H1 (cell line): Measurements from ENCODE around the gene DPP4. TPM values are rescaled to one million over a fixed set of nuclear protein-coding genes. Genes with fewer than 3 reads are reported as not detected.

Source experiments
- CTCF ChIA-PET: fragments of 300-600 bp; sonication (Branson Sonifier 250); formaldehyde crosslinking; loops from one replicate; lab custom pipeline; 2021; ENCODE audit not compliant: partially characterized antibody; lab: Charles Lee
- POLR2A ChIA-PET: fragments of 300-600 bp; sonication (Branson Sonifier 250); formaldehyde crosslinking; loops from one replicate; lab custom pipeline; 2021; ENCODE audit warnings: inconsistent platforms; ENCODE audit not compliant: partially characterized antibody; lab: Charles Lee
- DNase-seq, 2 experiments: peaks; one replicate each; pipeline versions ENCODE4 v3.0.0 to v3.0.0-alpha.2; 2010 to 2022; ENCODE audit warnings: low spot score in 2 of 2, low read depth in 1 of 2, mixed read lengths in 1 of 2
- FAIRE-seq: peaks from 2 replicates; lab custom pipeline; 2011; peaks lifted over from hg19 to GRCh38; lab: Jason Lieb, UNC
- H2AFZ ChIP-seq: 2 replicates; pipeline ENCODE4 v1.8.1; 2012; ENCODE audit warnings: low read length, inconsistent platforms
- H2AK5ac ChIP-seq: 2 replicates; pipeline ENCODE4 v1.6.1; 2013; ENCODE audit warnings: low read depth, low read length
- H2BK120ac ChIP-seq: replicated peaks from 2 replicates; pipeline ENCODE3; 2013; ENCODE audit warnings: low read depth, low read length, inconsistent platforms
- H2BK12ac ChIP-seq: 2 replicates; pipeline ENCODE4 v1.6.1; 2013; ENCODE audit warnings: low read depth, low read length
- H2BK15ac ChIP-seq: 2 replicates; pipeline ENCODE4 v1.6.1; 2013; ENCODE audit warnings: low read length
- H2BK20ac ChIP-seq: 2 replicates; pipeline ENCODE4 v1.6.1; 2013; ENCODE audit warnings: low read length
- H2BK5ac ChIP-seq: 2 replicates; pipeline ENCODE4 v1.6.1; 2013; ENCODE audit warnings: low read depth, low read length
- H3K14ac ChIP-seq: 2 replicates; pipeline ENCODE4 v1.6.1; 2013; ENCODE audit warnings: inconsistent platforms; ENCODE audit not compliant: insufficient read length
- H3K18ac ChIP-seq: 2 replicates; pipeline ENCODE4 v1.6.1; 2013; ENCODE audit warnings: low read length; ENCODE audit errors: extremely low read depth
- H3K23ac ChIP-seq: 2 replicates; pipeline ENCODE4 v1.6.1; 2013; ENCODE audit warnings: inconsistent platforms; ENCODE audit not compliant: insufficient read length
- H3K23me2 ChIP-seq: 2 replicates; pipeline ENCODE4 v1.6.1; 2013; ENCODE audit warnings: low read depth, low read length
- H3K27ac ChIP-seq: 2 replicates; pipeline ENCODE4 v1.6.1; 2011; ENCODE audit warnings: low read depth, low read length, inconsistent platforms
- H3K27me3 ChIP-seq, 4 experiments: replicated peaks in 1 of 4; 1 replicate in 1 of 4; 2 replicates in 3 of 4; pipeline versions ENCODE4 v1.6.1 to v1.8.1; 2011 to 2013; ENCODE audit warnings: low read length in 3 of 4, mild to moderate bottlenecking in 3 of 4, inconsistent platforms in 2 of 4, mixed read lengths in 2 of 4, moderate library complexity in 1 of 4; ENCODE audit not compliant: control insufficient read depth in 3 of 4, insufficient read depth in 3 of 4; ENCODE audit errors: extremely low read depth in 1 of 4
- H3K36me3 ChIP-seq, 4 experiments: 2 replicates each; pipeline versions ENCODE4 v1.6.1 to v1.8.1; 2011 to 2013; ENCODE audit warnings: mild to moderate bottlenecking in 4 of 4, low read length in 3 of 4, moderate library complexity in 2 of 4, control low read depth in 1 of 4, inconsistent platforms in 1 of 4; ENCODE audit not compliant: insufficient read depth in 4 of 4, control insufficient read depth in 2 of 4
- H3K4ac ChIP-seq: replicated peaks from 2 replicates; pipeline ENCODE3; 2013; ENCODE audit warnings: low read length, low read depth, mixed read lengths, inconsistent platforms; ENCODE audit not compliant: insufficient read length
- H3K4me1 ChIP-seq, 4 experiments: replicated peaks in 1 of 4; 1 replicate in 1 of 4; 2 replicates in 3 of 4; pipeline versions ENCODE4 v1.6.1 to v1.8.1; 2011 to 2013; ENCODE audit warnings: low read length in 3 of 4, inconsistent platforms in 2 of 4, mixed read lengths in 1 of 4; ENCODE audit not compliant: insufficient read depth in 4 of 4, control insufficient read depth in 3 of 4
- H3K4me2 ChIP-seq, 2 experiments: 2 replicates each; pipeline versions ENCODE4 v1.6.1 to v1.8.1; 2011 to 2013; ENCODE audit warnings: low read depth in 2 of 2, low read length in 2 of 2, control low read depth in 1 of 2, inconsistent platforms in 1 of 2, mild to moderate bottlenecking in 1 of 2; ENCODE audit not compliant: insufficient read depth in 1 of 2
- H3K4me3 ChIP-seq, 4 experiments: fragments of 200-600, 300-600 bp in 1 of 4; sonication (generic), shearing (Covaris generic), sonication (Bioruptor Twin) in 1 of 4; 2 replicates each; pipeline versions ENCODE4 v1.5.1 to v1.8.1; 2011 to 2016; ENCODE audit warnings: low read length in 4 of 4, low read depth in 3 of 4, control low read depth in 2 of 4, inconsistent platforms in 2 of 4, mild to moderate bottlenecking in 2 of 4, mixed read lengths in 1 of 4, moderate library complexity in 1 of 4; ENCODE audit not compliant: insufficient read depth in 2 of 4; ENCODE audit errors: extremely low read depth in 1 of 4
- H3K56ac ChIP-seq: replicated peaks from 2 replicates; pipeline ENCODE3; 2013; ENCODE audit warnings: low read depth, mild to moderate bottlenecking, mixed read lengths, low read length, inconsistent platforms; ENCODE audit not compliant: insufficient read length
- H3K79me1 ChIP-seq: 2 replicates; pipeline ENCODE4 v1.6.1; 2013; ENCODE audit warnings: low read depth, low read length, control low read depth
- H3K79me2 ChIP-seq, 2 experiments: 2 replicates each; pipeline versions ENCODE4 v1.6.1 to v1.8.1; 2012 to 2013; ENCODE audit warnings: low read length in 2 of 2, mild to moderate bottlenecking in 2 of 2, inconsistent platforms in 1 of 2; ENCODE audit not compliant: insufficient read depth in 2 of 2, control insufficient read depth in 1 of 2
- H3K9ac ChIP-seq, 4 experiments: replicated peaks in 1 of 4; 1 replicate in 1 of 4; 2 replicates in 3 of 4; pipeline versions ENCODE4 v1.6.1 to v1.8.1; 2011 to 2013; ENCODE audit warnings: low read depth in 3 of 4, low read length in 3 of 4, control low read depth in 2 of 4, mild to moderate bottlenecking in 2 of 4, moderate library complexity in 2 of 4, inconsistent platforms in 1 of 4; ENCODE audit errors: extremely low read depth in 1 of 4
- H3K9me3 ChIP-seq, 2 experiments: 2 replicates each; pipeline versions ENCODE4 v1.6.1 to v1.8.1; 2012 to 2013; ENCODE audit warnings: mild to moderate bottlenecking in 2 of 2, moderate library complexity in 2 of 2, control low read depth in 1 of 2, inconsistent platforms in 1 of 2, low read depth in 1 of 2, low read length in 1 of 2, mixed read lengths in 1 of 2; ENCODE audit not compliant: insufficient read depth in 2 of 2
- H4K20me1 ChIP-seq, 2 experiments: replicated peaks in 1 of 2; 2 replicates each; pipeline versions ENCODE3 to v1.8.1; 2011 to 2013; ENCODE audit warnings: inconsistent platforms in 2 of 2, low read length in 2 of 2, mild to moderate bottlenecking in 1 of 2; ENCODE audit not compliant: insufficient read depth in 2 of 2, control insufficient read depth in 1 of 2
- H4K5ac ChIP-seq: 2 replicates; pipeline ENCODE4 v1.6.1; 2013; ENCODE audit warnings: low read length, low read depth, mixed read lengths, inconsistent platforms; ENCODE audit not compliant: insufficient read length
- H4K8ac ChIP-seq: 2 replicates; pipeline ENCODE4 v1.8.0; 2013; ENCODE audit warnings: mild to moderate bottlenecking, moderate library complexity, low read length, inconsistent platforms; ENCODE audit not compliant: insufficient read depth; ENCODE audit errors: extremely low read depth
- H4K91ac ChIP-seq: replicated peaks from 2 replicates; pipeline ENCODE3; 2013; ENCODE audit warnings: low read length, mixed read lengths, inconsistent platforms; ENCODE audit not compliant: insufficient read length
- CBX8 ChIP-seq: fragments of 300-800, 300-1000 bp; sonication (generic); IDR thresholded peaks from 2 replicates; pipeline ENCODE4 v1.7.1; 2016; ENCODE audit warnings: low read depth, low read length, borderline replicate concordance
- CREB1 ChIP-seq: IDR thresholded peaks from 2 replicates; pipeline ENCODE4 v1.6.1; 2012; ENCODE audit warnings: inconsistent platforms
- GTF2F1 ChIP-seq: IDR thresholded peaks from 2 replicates; pipeline ENCODE4 v1.6.1; 2012; ENCODE audit warnings: low read depth, low read length, improper control_type of control experiment, borderline replicate concordance
- POLR2AphosphoS5 ChIP-seq: IDR thresholded peaks from 2 replicates; pipeline ENCODE4 v1.6.1; 2011; ENCODE audit warnings: low read depth, low read length
- RFX5 ChIP-seq: IDR thresholded peaks from 2 replicates; pipeline ENCODE4 v1.6.1; 2011; ENCODE audit warnings: low read depth, low read length, improper control_type of control experiment, borderline replicate concordance
- SP2 ChIP-seq: IDR thresholded peaks from 2 replicates; pipeline ENCODE4 v1.6.1; 2012; ENCODE audit warnings: mild to moderate bottlenecking, low read length, inconsistent platforms
- SP4 ChIP-seq: IDR thresholded peaks from 2 replicates; pipeline ENCODE4 v1.6.1; 2012; ENCODE audit warnings: low read length, inconsistent platforms
- SUZ12 ChIP-seq: fragments of 200-600 bp; sonication (generic); IDR thresholded peaks from 2 replicates; pipeline ENCODE4 v1.6.1; 2012; ENCODE audit warnings: mild to moderate bottlenecking, inconsistent platforms, low read length, moderate library complexity, mixed read lengths
- TCF12 ChIP-seq: IDR thresholded peaks from 2 replicates; pipeline ENCODE4 v1.6.1; 2011; ENCODE audit warnings: low read depth, mild to moderate bottlenecking, low read length
- WGBS, 2 experiments: shearing (Covaris generic) in 1 of 2; methylation state at CpG; one replicate each; pipeline versions ENCODE4 v1.1.6 to v1.1.7; 2013 to 2015; ENCODE audit warnings: low lambda C conversion rate in 2 of 2, mixed read lengths in 2 of 2, inconsistent platforms in 1 of 2, low coverage in 1 of 2, missing lambda C conversion rate in 1 of 2; ENCODE audit not compliant: insufficient replicate concordance in 2 of 2, insufficient coverage in 1 of 2, insufficient read length in 1 of 2; ENCODE audit errors: extremely low coverage in 1 of 2, missing lambda C conversion rate in 1 of 2; 5-methylcytosine and 5-hydroxymethylcytosine counted together
- polyA plus RNA-seq, 7 experiments: library from polyadenylated mRNA; depleted of rRNA in 3 of 7; stranded (reverse) in 5 of 7; unstranded in 2 of 7; fragments of >200 nt in 5 of 7; fragments of 200-250 nt in 2 of 7; gene quantifications; 1 replicate in 5 of 7; 2 replicates in 1 of 7; 4 replicates in 1 of 7; pipeline versions ENCODE4 v1.2.1 to v1.2.3, GENCODE V29; 2011 to 2013; ENCODE audit warnings: missing spikeins in 2 of 7, mixed read lengths in 2 of 7
- total RNA-seq: library from RNA; stranded (reverse); fragmentation: NEBNext Ultra II Directional; extraction: Animal tissue kit (Norgen Biotek cat#: 25700); gene quantifications from 2 replicates; pipeline ENCODE4 v1.2.1, GENCODE V29; 2021

DPP4 gene
- total and polyA plus RNA-seq, 2 of the 8 experiments (the other 6 are each of a cell fraction or from before 2014, with no cell fraction given), result 1.3 to 3.1 TPM

- Histone ChIP-seq H2BK120ac (no peak overlapping the region), H2BK5ac (no peak overlapping the region), H3K36me3 (no peaks in the 10 kb centered on the region), H3K4me3 (no peak overlapping the region), H3K9ac (no peak overlapping the region), H2BK12ac (no peak overlapping the region), H3K4ac (no peak overlapping the region), H3K18ac (no peak overlapping the region), H3K23ac (no peak overlapping the region), H3K27ac (no peak overlapping the region), H4K8ac (no peak overlapping the region), H4K5ac (no peak overlapping the region), H4K91ac (no peak overlapping the region), H2AFZ (no peak overlapping the region), H2BK15ac (no peak overlapping the region; the same call in 1 of the 2 replicates), H3K27me3 (no peaks in the 10 kb centered on the region), H3K4me1 (peaks cover 5 to 13% (median 9%) of the 10 kb centered on the region in 4 experiments; a peak in 6 of 7 replicates), H3K4me2 (no peak overlapping the region), H4K20me1 (no peaks in the 10 kb centered on the region), H3K79me1 (no peaks in the 10 kb centered on the region), H3K56ac (no peak overlapping the region), H3K14ac (no peak overlapping the region), H3K79me2 (no peaks in the 10 kb centered on the region), H2AK5ac (no peak overlapping the region), H2BK20ac (no peak overlapping the region), H3K23me2 (no peaks in the 10 kb centered on the region), H3K9me3 (no peaks in the 10 kb centered on the region)
- FAIRE-seq (no peak), DNase-seq (no peak)
- POLR2A ChIA-PET, result no interaction called here
- 90 to 100% methylated on average over 1 to 3 of the region's 3 CpGs for WGBS, 2 experiments
- CTCF ChIA-PET, result interaction anchor here (1.0 kb wide), 1 partner anchor 14 kb away, joined by 5 read pairs; no protein-coding TSS in a partner anchor
- TF ChIP-seq SP4, result no peak
- TF ChIP-seq GTF2F1, result no peak
- TF ChIP-seq TCF12, result no peak
- no peak for TF ChIP-seq RFX5
- no peak for TF ChIP-seq SP2
- no peak for TF ChIP-seq CREB1
- TF ChIP-seq SUZ12, result no peak
- TF ChIP-seq CBX8, result no peak
- no peak for TF ChIP-seq POLR2AphosphoS5
Measured at GRCh38 chr2:162004031-162004430, 70.0 kb downstream of the DPP4 start.
